HG02610 (cell line): ENCODE data around the gene APBB3.

Source experiments
- ATAC-seq: cut with Tn5 transposase; IDR thresholded peaks from one replicate; pipeline ENCODE4 v1.9.1; 2021; ENCODE audit warnings: mild to moderate bottlenecking, moderate library complexity; ENCODE audit not compliant: unreplicated experiment

Gene APBB3

GRCh38 chr5:140554454-140554853 is 9.9 kb downstream of the APBB3 start:
- no peak for ATAC-seq

- peak; percentile 28 for ATAC-seq
Measured at GRCh38 chr5:140553657-140554056, 10.7 kb downstream of the APBB3 start.

GRCh38 chr5:140551872-140552271 is 12.5 kb downstream of the APBB3 start:
- no peak for ATAC-seq

- ATAC-seq, result no peak
Measured at GRCh38 chr5:140550147-140551079, 14.0 kb downstream of the APBB3 start.

GRCh38 chr5:140549237-140550144 is 14.9 kb downstream of the APBB3 start:
- no peak for ATAC-seq

- ATAC-seq, result no peak
Measured at GRCh38 chr5:140548791-140549190, 15.6 kb downstream of the APBB3 start.

- ATAC-seq, result no peak
Measured at GRCh38 chr5:140548300-140548688, 16.1 kb downstream of the APBB3 start.

GRCh38 chr5:140547508-140548299 is 16.7 kb downstream of the APBB3 start, which contains the start of gene EIF4EBP3:
EIF4EBP3 (plus strand) TSS chr5:140547662; CDS start chr5:140547738, 76 bp downstream.
- ATAC-seq, result peak; percentile 98

- no peak for ATAC-seq
Measured at GRCh38 chr5:140546851-140547507, 17.4 kb downstream of the APBB3 start.

- ATAC-seq, result no peak
Measured at GRCh38 chr5:140545606-140546005, 18.8 kb downstream of the APBB3 start.

GRCh38 chr5:140544986-140545385 is 19.4 kb downstream of the APBB3 start:
- ATAC-seq, result no peak

- no peak for ATAC-seq
Measured at GRCh38 chr5:140542972-140543371, 21.4 kb downstream of the APBB3 start.

- ATAC-seq, result no peak
Measured at GRCh38 chr5:140540227-140540626, 24.2 kb downstream of the APBB3 start.

- ATAC-seq, result no peak
Measured at GRCh38 chr5:140524003-140524402, 40.4 kb downstream of the APBB3 start.

- ATAC-seq, result no peak
Measured at GRCh38 chr5:140513124-140513523, 51.3 kb downstream of the APBB3 start.

GRCh38 chr5:140509898-140510297 is 54.5 kb downstream of the APBB3 start:
- no peak for ATAC-seq
